Fibroblast of skin of right quadriceps (primary cell): ENCODE results near the gene ECE1.

ENCODE experiments used
- DNase-seq: peaks from one replicate; pipeline ENCODE4 v3.0.0-alpha.2; 2013

The ECE1 gene

GRCh38 chr1:21266119-21266774 is 24.0 kb downstream of the ECE1 start:
- no peak for DNase-seq

GRCh38 chr1:21265644-21266043 is 24.6 kb downstream of the ECE1 start:
- DNase-seq = no peak

- DNase-seq = no peak
Observed at GRCh38 chr1:21264898-21265297, 25.4 kb downstream of the ECE1 start.

DNA sequence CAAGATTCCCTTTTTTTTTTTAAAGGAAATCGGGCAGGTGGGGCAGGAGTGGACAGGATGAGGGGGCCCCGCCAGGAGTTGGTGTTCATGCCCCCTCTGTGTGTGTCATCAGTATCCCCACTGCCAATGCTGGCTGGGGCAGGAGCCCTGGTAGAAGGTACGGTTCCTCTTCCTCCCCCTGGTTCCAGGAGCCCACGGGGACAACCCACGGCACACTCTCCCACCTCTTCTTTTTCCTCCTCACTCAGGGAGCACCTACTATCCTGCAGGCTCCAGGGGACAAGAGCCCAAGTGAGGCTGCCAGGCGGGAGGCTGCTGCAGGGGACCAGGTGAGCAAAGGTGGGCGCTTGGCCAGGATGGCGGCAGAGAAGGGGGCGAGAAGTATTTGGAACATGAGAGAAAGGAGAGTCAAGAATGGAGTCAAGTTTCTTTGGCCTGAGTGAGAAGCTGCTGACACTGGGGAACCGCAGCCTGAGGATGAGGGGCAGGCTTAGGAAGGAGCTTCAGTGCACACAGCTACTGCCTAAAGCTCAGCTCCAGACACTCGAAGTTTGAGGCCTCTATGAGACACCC is 26.5 kb downstream of the ECE1 start:
- DNase-seq = no peak

- no peak for DNase-seq
Observed at GRCh38 chr1:21263052-21263429, 27.2 kb downstream of the ECE1 start.

- peak; percentile 70 for DNase-seq
Observed at GRCh38 chr1:21262293-21263051, 27.8 kb downstream of the ECE1 start.

- DNase-seq = peak; percentile 91
Observed at GRCh38 chr1:21261551-21262292, 28.5 kb downstream of the ECE1 start.

GRCh38 chr1:21260405-21261125 is 29.7 kb downstream of the ECE1 start:
- DNase-seq = no peak

DNA sequence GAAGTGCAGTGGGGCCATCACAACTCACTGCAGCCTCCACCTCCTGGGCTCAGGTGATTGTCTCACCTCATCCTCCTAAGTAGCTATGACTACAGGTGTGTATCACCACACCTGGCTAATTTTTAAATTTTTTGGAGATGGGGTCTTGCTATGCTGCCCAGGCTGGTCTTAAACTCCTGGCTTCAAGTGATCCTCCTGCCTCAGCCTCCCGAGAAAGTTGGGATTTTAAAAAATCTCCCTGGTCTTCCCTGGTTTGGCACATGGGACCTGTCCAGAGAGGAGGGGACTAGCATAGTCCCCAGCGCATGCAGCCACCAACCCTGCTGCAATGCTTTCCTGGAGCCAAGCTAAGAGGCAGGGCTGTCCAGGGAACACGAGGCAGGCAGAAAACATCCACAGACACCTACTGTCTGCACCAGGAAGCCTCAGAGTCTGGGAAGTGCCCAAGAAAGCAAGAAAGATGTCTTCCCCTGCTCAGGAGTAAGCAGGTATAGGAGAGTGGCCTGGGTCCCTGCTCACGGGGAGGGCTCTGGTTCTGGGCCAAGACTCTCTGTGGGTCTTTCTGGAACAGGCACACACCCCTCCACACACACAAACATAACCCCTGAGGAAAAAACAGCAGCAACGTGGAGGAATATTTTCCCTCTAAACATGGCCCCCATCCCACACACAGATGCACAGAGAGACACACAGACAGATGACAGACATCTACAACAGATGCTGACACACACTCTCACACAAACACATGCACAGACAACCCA is 30.8 kb downstream of the ECE1 start:
- DNase-seq = no peak

DNA sequence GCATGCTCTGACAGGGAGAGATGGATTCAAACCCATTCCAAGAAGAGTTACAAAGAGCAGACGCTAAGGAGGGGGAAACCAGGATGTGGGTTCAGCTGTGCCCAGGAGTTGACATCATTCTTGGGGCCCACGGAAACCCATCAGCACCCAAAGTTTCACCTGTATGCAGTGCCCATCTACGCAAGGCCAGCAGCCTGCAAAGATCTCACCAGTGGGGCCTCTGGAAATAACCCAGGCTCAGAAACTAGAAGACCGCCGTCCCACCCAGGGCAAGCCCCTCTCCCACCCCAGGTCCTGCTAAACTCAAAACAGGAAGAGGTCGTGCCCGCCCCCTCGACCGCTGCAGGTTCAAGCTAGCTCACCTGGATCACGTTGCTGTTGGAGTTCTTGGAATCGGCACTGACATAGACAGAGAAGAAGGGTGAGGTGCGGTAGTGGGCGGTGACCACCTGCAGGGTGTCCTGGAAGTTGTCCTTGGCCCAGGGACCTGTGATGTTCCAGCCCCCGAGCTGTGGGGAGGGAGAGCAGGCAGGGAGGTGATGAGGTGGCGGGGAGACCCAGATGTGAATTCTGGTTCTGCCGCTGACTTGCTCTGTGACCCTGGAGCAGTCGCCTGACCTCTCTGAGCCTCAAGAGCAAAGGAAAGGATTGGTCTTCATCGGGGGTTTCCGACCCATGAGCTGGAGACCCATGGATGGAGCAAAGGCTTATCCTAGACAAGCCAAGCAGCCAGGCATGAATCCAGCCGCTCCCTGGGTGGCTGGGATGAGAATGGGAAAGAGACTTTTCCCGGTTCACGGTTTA is 31.7 kb downstream of the ECE1 start:
- no peak for DNase-seq

- DNase-seq = no peak
Observed at GRCh38 chr1:21257431-21258135, 32.7 kb downstream of the ECE1 start.

- no peak for DNase-seq
Observed at GRCh38 chr1:21256776-21257175, 33.5 kb downstream of the ECE1 start.

DNA sequence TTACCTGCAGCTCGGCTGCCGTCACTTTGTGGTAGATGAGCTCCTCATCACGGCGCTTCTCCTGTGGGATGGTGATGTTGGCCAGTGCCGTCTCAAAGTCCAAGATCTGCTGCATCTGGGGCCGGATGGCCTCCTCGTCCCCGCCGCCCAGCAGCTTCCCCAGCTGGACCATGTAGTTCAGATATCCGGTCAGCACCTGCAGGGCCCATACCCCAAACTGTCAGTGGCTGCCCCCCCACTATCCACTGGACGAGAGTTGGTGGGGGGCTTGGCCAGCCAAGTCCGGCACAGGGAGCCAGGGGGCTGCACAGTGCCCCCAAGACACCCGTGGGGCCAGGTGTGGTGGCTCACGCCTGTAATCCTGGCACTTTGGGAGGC is 34.3 kb downstream of the ECE1 start:
- no peak for DNase-seq

- peak; percentile 79 for DNase-seq
Observed at GRCh38 chr1:21255284-21255942, 34.9 kb downstream of the ECE1 start.

GRCh38 chr1:21254335-21254951 is 35.8 kb downstream of the ECE1 start:
- DNase-seq = peak; percentile 18

GRCh38 chr1:21251773-21252471 is 38.3 kb downstream of the ECE1 start:
- DNase-seq = peak; percentile 79

GRCh38 chr1:21249940-21250493 is 40.2 kb downstream of the ECE1 start:
- DNase-seq = no peak

GRCh38 chr1:21247892-21248715 is 42.2 kb downstream of the ECE1 start:
- no peak for DNase-seq
